Smooth muscle cell (in vitro differentiated cells): ENCODE measurements around the gene MYO1E. TPM values are rescaled to one million over a fixed set of nuclear protein-coding genes. Genes with fewer than 3 reads are reported as not detected.
A peak's percentile ranks its signal among the peaks of the same experiment; 100 is the strongest.

Source experiments
- DNase-seq: peaks from one replicate; lab custom pipeline; 2025; ENCODE audit not compliant: unreplicated experiment; lab: John Stamatoyannopoulos, UW
- H2AFZ ChIP-seq: fragments of 200-600 bp; sonication (generic); 2 replicates; pipeline ENCODE4 v1.6.0; 2016; ENCODE audit warnings: antibody characterized with exemption, low read depth, mild to moderate bottlenecking
- H3F3A ChIP-seq: fragments of 200-600 bp; sonication (generic); 2 replicates; pipeline ENCODE4 v1.6.0; 2017; ENCODE audit warnings: antibody characterized with exemption, low read depth
- H3K27ac ChIP-seq: fragments of 200-600 bp; sonication (generic); 2 replicates; pipeline ENCODE4 v1.5.1; 2016; ENCODE audit warnings: low read depth, mild to moderate bottlenecking
- H3K27me3 ChIP-seq: fragments of 200-600 bp; sonication (generic); 2 replicates; pipeline ENCODE4 v1.6.1; 2016; ENCODE audit warnings: low read depth, mild to moderate bottlenecking
- H3K36me3 ChIP-seq: fragments of 200-600 bp; sonication (generic); 2 replicates; pipeline ENCODE4 v1.5.1; 2016; ENCODE audit warnings: low read depth
- H3K4me1 ChIP-seq: fragments of 200-600 bp; sonication (generic); 2 replicates; pipeline ENCODE4 v1.5.1; 2016; ENCODE audit warnings: low read depth
- H3K4me2 ChIP-seq: fragments of 200-600 bp; sonication (generic); 2 replicates; pipeline ENCODE4 v1.6.0; 2016; ENCODE audit warnings: mild to moderate bottlenecking
- H3K4me3 ChIP-seq: fragments of 200-600 bp; sonication (generic); 2 replicates; pipeline ENCODE4 v1.5.1; 2016; ENCODE audit warnings: mild to moderate bottlenecking
- H3K79me2 ChIP-seq: fragments of 200-600 bp; sonication (generic); 2 replicates; pipeline ENCODE4 v1.6.0; 2016; ENCODE audit warnings: low read depth, mild to moderate bottlenecking
- H3K9ac ChIP-seq: fragments of 200-600 bp; sonication (generic); 2 replicates; pipeline ENCODE4 v1.6.0; 2016; ENCODE audit warnings: low read depth
- H3K9me3 ChIP-seq: fragments of 200-600 bp; sonication (generic); replicated peaks from 2 replicates; pipeline ENCODE4 v1.5.1; 2016; ENCODE audit warnings: low read depth
- H4K20me1 ChIP-seq: fragments of 200-600 bp; sonication (generic); 2 replicates; pipeline ENCODE4 v1.6.0; 2016; ENCODE audit warnings: low read depth
- WGBS: methylation state at CpG from one replicate; pipeline ENCODE4 v1.1.7; 2016; ENCODE audit warnings: low lambda C conversion rate; 5-methylcytosine and 5-hydroxymethylcytosine counted together
- polyA plus RNA-seq: library from polyadenylated mRNA; unstranded; fragments of >200 nt; fragmentation: Nextera tagmentation; extraction: Ambion mirVana; gene quantifications from 2 replicates; pipeline ENCODE4 v1.2.1, GENCODE V29; 2016
- total RNA-seq: library from RNA; depleted of rRNA; stranded (reverse); fragments of >200 nt; gene quantifications from 2 replicates; pipeline ENCODE4 v1.2.3, GENCODE V29; 2014
- TF ChIP-seq, protein P1 (sequence below): fragments of 200-600 bp; sonication (generic); IDR thresholded peaks from 2 replicates; pipeline ENCODE4 v1.5.1; 2017; ENCODE audit warnings: borderline replicate concordance, mild to moderate bottlenecking, antibody characterized with exemption; ENCODE audit not compliant: insufficient read depth, poor library complexity, severe bottlenecking

Gene MYO1E
- total and polyA plus RNA-seq, 2 experiments from 2014 or later = 50.0 to 54.5 TPM

DNA sequence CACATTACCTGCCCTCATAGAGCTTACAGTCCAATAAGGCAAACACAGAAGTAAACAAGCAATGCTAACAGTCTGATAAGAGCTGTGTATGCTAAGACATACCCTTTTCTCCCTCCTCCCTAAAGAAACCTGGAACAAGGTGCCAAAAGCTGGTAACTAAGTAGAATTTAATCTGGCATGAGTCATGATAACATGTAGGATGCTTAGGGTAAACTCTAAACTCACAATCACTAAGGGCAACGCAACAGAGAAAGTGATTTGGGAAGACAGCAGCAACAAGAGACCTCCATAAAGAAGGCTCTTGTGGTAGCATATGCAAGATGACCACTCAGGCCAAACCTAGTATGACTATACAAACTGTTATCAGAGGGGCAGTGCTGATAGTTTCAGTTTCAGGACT is 55.5 kb downstream of the MYO1E start:
- Histone ChIP-seq H3K4me3 (no peak overlapping the region), H4K20me1 (peaks cover 78% of the 10 kb centered on the region), H3K79me2 (peaks cover 61% of the 10 kb centered on the region), H3F3A (no peaks in the 10 kb centered on the region), H3K27me3 (no peaks in the 10 kb centered on the region), H3K9ac (no peak overlapping the region), H3K4me2 (no peak overlapping the region), H3K27ac (no peak overlapping the region), H3K4me1 (no peaks in the 10 kb centered on the region), H2AFZ (no peak overlapping the region), H3K36me3 (no peaks in the 10 kb centered on the region), H3K9me3 (no peaks in the 10 kb centered on the region)
- 92% methylated on average over 1 of the region's 1 CpG for WGBS
- TF ChIP-seq, protein P1, sequence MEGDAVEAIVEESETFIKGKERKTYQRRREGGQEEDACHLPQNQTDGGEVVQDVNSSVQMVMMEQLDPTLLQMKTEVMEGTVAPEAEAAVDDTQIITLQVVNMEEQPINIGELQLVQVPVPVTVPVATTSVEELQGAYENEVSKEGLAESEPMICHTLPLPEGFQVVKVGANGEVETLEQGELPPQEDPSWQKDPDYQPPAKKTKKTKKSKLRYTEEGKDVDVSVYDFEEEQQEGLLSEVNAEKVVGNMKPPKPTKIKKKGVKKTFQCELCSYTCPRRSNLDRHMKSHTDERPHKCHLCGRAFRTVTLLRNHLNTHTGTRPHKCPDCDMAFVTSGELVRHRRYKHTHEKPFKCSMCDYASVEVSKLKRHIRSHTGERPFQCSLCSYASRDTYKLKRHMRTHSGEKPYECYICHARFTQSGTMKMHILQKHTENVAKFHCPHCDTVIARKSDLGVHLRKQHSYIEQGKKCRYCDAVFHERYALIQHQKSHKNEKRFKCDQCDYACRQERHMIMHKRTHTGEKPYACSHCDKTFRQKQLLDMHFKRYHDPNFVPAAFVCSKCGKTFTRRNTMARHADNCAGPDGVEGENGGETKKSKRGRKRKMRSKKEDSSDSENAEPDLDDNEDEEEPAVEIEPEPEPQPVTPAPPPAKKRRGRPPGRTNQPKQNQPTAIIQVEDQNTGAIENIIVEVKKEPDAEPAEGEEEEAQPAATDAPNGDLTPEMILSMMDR = no peak
- no peak for DNase-seq

DNA sequence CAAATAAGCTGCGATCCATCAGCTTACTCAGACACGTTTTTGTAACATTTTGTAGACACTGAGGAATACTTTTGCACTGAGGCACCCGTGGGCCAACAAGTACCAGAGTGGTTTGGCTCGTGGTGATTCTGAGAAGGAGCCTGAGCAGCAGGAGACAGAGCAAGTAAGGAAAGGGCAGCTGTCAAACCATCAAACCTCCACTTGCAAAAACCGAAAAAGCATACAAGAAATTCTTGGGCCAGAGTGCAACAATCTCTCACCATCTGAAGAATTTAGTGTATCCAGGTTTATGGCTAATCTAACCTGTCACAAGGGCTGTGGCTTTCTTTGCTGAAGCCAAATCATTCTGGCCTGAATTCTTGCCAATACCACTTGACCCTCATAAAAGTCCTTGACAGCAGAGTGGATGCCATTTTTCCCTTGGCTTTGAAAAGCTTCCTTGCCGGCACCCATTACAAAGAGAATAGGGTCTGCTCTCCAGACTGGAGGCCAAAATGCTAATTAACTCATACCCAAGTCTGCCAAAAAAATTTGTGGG is 56.7 kb downstream of the MYO1E start:
- TF ChIP-seq, protein P1 = no peak
- H3K27me3 ChIP-seq = no peaks in the 10 kb centered on the region
- H3K4me3 ChIP-seq = no peak overlapping the region
- H3K4me2 ChIP-seq = no peak overlapping the region
- peak overlapping the region; percentile 0 for H3K27ac ChIP-seq
- no peak overlapping the region for H2AFZ ChIP-seq
- no peaks in the 10 kb centered on the region for H3K4me1 ChIP-seq
- DNase-seq = no peak
- no peaks in the 10 kb centered on the region for H3F3A ChIP-seq
- WGBS = 67% methylated on average over 6 of the region's 6 CpGs
- H3K36me3 ChIP-seq = no peaks in the 10 kb centered on the region
- H3K9ac ChIP-seq = no peak overlapping the region
- H3K9me3 ChIP-seq = no peaks in the 10 kb centered on the region
- H3K79me2 ChIP-seq = peaks cover 61% of the 10 kb centered on the region
- peaks cover 87% of the 10 kb centered on the region for H4K20me1 ChIP-seq

DNA sequence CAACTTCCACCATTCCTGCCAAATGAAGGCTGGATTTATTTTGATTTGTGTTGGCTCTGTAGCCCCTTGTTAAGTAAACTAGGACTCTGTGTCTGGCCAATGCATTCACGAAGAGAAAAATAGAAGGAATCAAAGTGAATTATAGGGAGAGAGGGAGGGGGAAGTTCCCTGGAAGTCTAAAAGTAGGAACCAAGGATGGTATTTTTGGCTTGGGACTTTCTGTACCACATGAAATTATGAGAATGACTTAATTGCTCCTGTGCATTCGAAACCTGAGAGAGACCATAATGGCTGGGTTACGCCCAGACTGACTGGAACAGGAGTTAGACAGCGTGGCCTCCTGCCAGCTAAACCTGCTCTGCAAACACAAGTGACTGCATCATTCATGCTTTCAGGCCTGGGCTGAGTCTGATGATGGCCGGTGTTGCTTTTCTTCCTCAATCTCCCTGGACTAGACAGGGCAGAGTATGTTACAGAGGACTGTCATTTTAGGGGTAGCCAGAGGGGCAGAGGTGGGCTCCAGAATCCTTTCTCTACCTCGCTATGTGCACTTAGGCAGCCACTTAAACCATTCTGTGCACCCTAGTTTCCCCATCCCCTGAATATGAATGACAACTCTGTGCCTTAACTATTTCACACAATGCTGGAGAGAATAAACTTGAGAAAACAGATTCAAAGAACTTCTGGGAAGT is 58.9 kb downstream of the MYO1E start:
- Histone ChIP-seq H3K4me1 (no peaks in the 10 kb centered on the region), H2AFZ (no peak overlapping the region), H3K4me3 (no peak overlapping the region), H3K27me3 (no peaks in the 10 kb centered on the region), H3K9me3 (no peaks in the 10 kb centered on the region), H3F3A (no peaks in the 10 kb centered on the region), H4K20me1 (peaks cover 83% of the 10 kb centered on the region), H3K4me2 (no peak overlapping the region), H3K36me3 (no peaks in the 10 kb centered on the region), H3K27ac (peak overlapping the region; percentile 40), H3K79me2 (peaks cover 53% of the 10 kb centered on the region), H3K9ac (no peak overlapping the region)
- TF ChIP-seq, protein P1 = no peak
- 85% methylated on average over 6 of the region's 6 CpGs for WGBS
- no peak for DNase-seq

DNA sequence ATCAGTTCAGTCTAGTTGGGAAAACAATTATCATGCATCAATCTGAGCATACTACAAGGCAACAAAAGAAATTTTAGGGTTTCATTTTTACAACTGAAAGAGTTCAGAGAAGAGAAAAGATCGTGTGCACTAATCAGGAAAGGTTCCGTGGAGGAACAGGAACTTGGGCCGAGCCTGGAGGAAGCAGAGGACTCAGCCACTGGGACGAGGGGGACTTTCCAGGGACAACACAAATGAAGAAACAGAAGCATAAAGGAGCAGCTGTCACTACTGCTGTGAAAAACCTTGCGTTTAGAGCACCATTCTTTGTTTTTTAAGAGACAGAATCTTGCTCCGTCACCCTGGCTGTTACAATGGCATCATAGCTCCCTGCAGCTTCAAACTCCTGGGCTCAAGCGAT is 60.5 kb downstream of the MYO1E start:
- 93% methylated on average over 7 of the region's 7 CpGs for WGBS
- Histone ChIP-seq H3K4me1 (no peaks in the 10 kb centered on the region), H3K27ac (no peak overlapping the region), H2AFZ (no peak overlapping the region), H3K4me3 (no peak overlapping the region), H3K36me3 (no peaks in the 10 kb centered on the region), H3K27me3 (no peaks in the 10 kb centered on the region), H4K20me1 (peaks cover 75% of the 10 kb centered on the region), H3K9ac (no peak overlapping the region), H3K79me2 (peaks cover 37% of the 10 kb centered on the region), H3K4me2 (no peak overlapping the region), H3K9me3 (no peaks in the 10 kb centered on the region), H3F3A (no peaks in the 10 kb centered on the region)
- no peak for DNase-seq
- TF ChIP-seq, protein P1 = no peak
